Measurements from ENCODE around the gene COL9A3.

GRCh38 chr20:62797671-62798532 is 18.9 kb upstream of the COL9A3 start:
- TF ChIP-seq POLR2A (IDR thresholded peaks at IDR 0.05; ENCODE audit: low read length) (no peak), FOSL2 (IDR thresholded peaks at IDR 0.05) (no peak), FOSL2 (CRISPR knock-in tag; IDR thresholded peaks at IDR 0.05) (no peak), CBX2 (IDR thresholded peaks at IDR 0.05; ENCODE audit: borderline replicate concordance, low read depth) (no peak)

Data from A549 (cell line).